H9 (cell line): Measurements from ENCODE around the gene ASXL3. TPM values are rescaled to one million over a fixed set of nuclear protein-coding genes. Genes with fewer than 3 reads are reported as not detected.

Experiments
- DNase-seq: peaks from one replicate; pipeline ENCODE4 v3.0.0-alpha.2; 2017
- H2AFZ ChIP-seq: one replicate; pipeline ENCODE4 v1.6.1; 2013; ENCODE audit warnings: mild to moderate bottlenecking, low read length, control low read depth, moderate library complexity
- H2AK5ac ChIP-seq: 2 replicates; pipeline ENCODE4 v1.6.1; 2013; ENCODE audit warnings: low read length, control low read depth, mixed read lengths; ENCODE audit not compliant: insufficient read length
- H2BK120ac ChIP-seq: one replicate; pipeline ENCODE4 v1.6.1; 2013; ENCODE audit warnings: low read depth, mild to moderate bottlenecking, low read length, control low read depth, inconsistent platforms; ENCODE audit not compliant: poor library complexity, severe bottlenecking
- H2BK12ac ChIP-seq: 2 replicates; pipeline ENCODE4 v1.6.1; 2013; ENCODE audit warnings: low read length, control low read depth, mixed read lengths, low read depth; ENCODE audit not compliant: insufficient read length
- H2BK15ac ChIP-seq: 2 replicates; pipeline ENCODE4 v1.6.1; 2013; ENCODE audit warnings: low read depth, low read length, control low read depth
- H2BK20ac ChIP-seq: one replicate; pipeline ENCODE4 v1.6.1; 2013; ENCODE audit warnings: low read depth, mild to moderate bottlenecking, low read length, control low read depth, inconsistent platforms; ENCODE audit not compliant: poor library complexity, severe bottlenecking
- H2BK5ac ChIP-seq: 2 replicates; pipeline ENCODE4 v1.6.1; 2013; ENCODE audit warnings: low read length, control low read depth, mixed read lengths; ENCODE audit not compliant: insufficient read length
- H3K14ac ChIP-seq: 2 replicates; pipeline ENCODE4 v1.6.1; 2013; ENCODE audit warnings: low read length, control low read depth; ENCODE audit not compliant: insufficient read depth
- H3K18ac ChIP-seq: 2 replicates; pipeline ENCODE4 v1.6.1; 2013; ENCODE audit warnings: low read depth, mild to moderate bottlenecking, mixed read lengths, low read length, control low read depth; ENCODE audit not compliant: insufficient read length
- H3K23ac ChIP-seq: 2 replicates; pipeline ENCODE4 v1.6.1; 2013; ENCODE audit warnings: low read length, control low read depth, mixed read lengths, low read depth; ENCODE audit not compliant: insufficient read length
- H3K23me2 ChIP-seq: 2 replicates; pipeline ENCODE4 v1.6.1; 2013; ENCODE audit warnings: low read depth, mild to moderate bottlenecking, mixed read lengths, low read length, control low read depth; ENCODE audit not compliant: insufficient read length, poor library complexity, severe bottlenecking
- H3K27ac ChIP-seq: 2 replicates; pipeline ENCODE4 v1.5.1; 2013; ENCODE audit warnings: low read length, control low read depth, mixed read lengths, low read depth; ENCODE audit not compliant: insufficient read length
- H3K27me3 ChIP-seq: 2 replicates; pipeline ENCODE4 v1.6.1; 2013; ENCODE audit warnings: low read length, control low read depth, inconsistent platforms; ENCODE audit not compliant: insufficient read depth
- H3K4ac ChIP-seq: 2 replicates; pipeline ENCODE4 v1.6.1; 2013; ENCODE audit warnings: low read depth, mild to moderate bottlenecking, control low read depth, inconsistent platforms, low read length, moderate library complexity
- H3K4me1 ChIP-seq: 2 replicates; pipeline ENCODE4 v1.6.1; 2013; ENCODE audit warnings: low read length, control low read depth, inconsistent platforms; ENCODE audit not compliant: insufficient read depth
- H3K4me2 ChIP-seq: 2 replicates; pipeline ENCODE4 v1.6.1; 2013; ENCODE audit warnings: low read length, control low read depth, mixed read lengths; ENCODE audit not compliant: insufficient read length, insufficient read depth
- H3K56ac ChIP-seq: 2 replicates; pipeline ENCODE4 v1.6.1; 2013; ENCODE audit warnings: low read depth, mild to moderate bottlenecking, mixed read lengths, low read length, control low read depth; ENCODE audit not compliant: insufficient read length
- H3K79me1 ChIP-seq: 2 replicates; pipeline ENCODE4 v1.6.1; 2013; ENCODE audit warnings: low read depth, mild to moderate bottlenecking, moderate library complexity, low read length, control low read depth, inconsistent platforms; ENCODE audit not compliant: insufficient read depth, poor library complexity, severe bottlenecking
- H3K79me2 ChIP-seq: 2 replicates; pipeline ENCODE4 v1.6.1; 2013; ENCODE audit warnings: low read length, control low read depth, inconsistent platforms; ENCODE audit not compliant: insufficient read depth
- H3K9ac ChIP-seq: 2 replicates; pipeline ENCODE4 v1.6.1; 2013; ENCODE audit warnings: low read length, control low read depth, mixed read lengths; ENCODE audit not compliant: insufficient read length; ENCODE audit errors: extremely low read depth
- H3K9me3 ChIP-seq: one replicate; pipeline ENCODE4 v1.6.1; 2013; ENCODE audit warnings: low read depth, low read length, inconsistent platforms; ENCODE audit not compliant: control insufficient read depth
- H3T11ph ChIP-seq: one replicate; pipeline ENCODE4 v1.6.1; 2013; ENCODE audit warnings: mild to moderate bottlenecking, low read length, control low read depth, inconsistent platforms
- H4K20me1 ChIP-seq: one replicate; pipeline ENCODE4 v1.6.1; 2013; ENCODE audit not compliant: control insufficient read depth, insufficient read length, insufficient read depth
- H4K5ac ChIP-seq: 2 replicates; pipeline ENCODE4 v1.6.1; 2013; ENCODE audit warnings: low read depth, mild to moderate bottlenecking, mixed read lengths, low read length, control low read depth; ENCODE audit not compliant: insufficient read length
- H4K8ac ChIP-seq: replicated peaks from 2 replicates; pipeline ENCODE4 v1.6.1; 2013; ENCODE audit warnings: low read length, control low read depth, mixed read lengths, low read depth; ENCODE audit not compliant: insufficient read length
- H4K91ac ChIP-seq: 2 replicates; pipeline ENCODE4 v1.6.1; 2013; ENCODE audit warnings: low read depth, mild to moderate bottlenecking, moderate library complexity, mixed read lengths, low read length, control low read depth; ENCODE audit not compliant: insufficient read length
- H3K27ac Mint-ChIP-seq, 3 experiments: 2 replicates in 2 of 3; 3 replicates in 1 of 3; pipeline ENCODE4 v1.8.0; 2020 to 2021; ENCODE audit warnings: mixed read lengths in 3 of 3, mild to moderate bottlenecking in 1 of 3, moderate library complexity in 1 of 3
- H3K27me3 Mint-ChIP-seq: 2 replicates; pipeline ENCODE4 v1.8.0; 2021; ENCODE audit warnings: low read depth, mild to moderate bottlenecking, moderate library complexity, mixed read lengths
- H3K36me3 Mint-ChIP-seq, 3 experiments: 2 replicates in 2 of 3; 3 replicates in 1 of 3; pipeline ENCODE4 v1.8.0; 2020 to 2021; ENCODE audit warnings: low read depth in 3 of 3, mixed read lengths in 3 of 3; ENCODE audit not compliant: insufficient read depth in 1 of 3
- H3K4me1 Mint-ChIP-seq, 2 experiments: 2 replicates each; pipeline ENCODE4 v1.8.0; 2020; ENCODE audit warnings: mixed read lengths in 2 of 2
- H3K4me3 Mint-ChIP-seq, 2 experiments: 2 replicates in 1 of 2; 3 replicates in 1 of 2; pipeline ENCODE4 v1.8.0; 2020 to 2021; ENCODE audit warnings: mild to moderate bottlenecking in 2 of 2, mixed read lengths in 2 of 2, moderate library complexity in 1 of 2
- H3K9me3 Mint-ChIP-seq, 2 experiments: 2 replicates in 1 of 2; 3 replicates in 1 of 2; pipeline ENCODE4 v1.8.0; 2020; ENCODE audit warnings: mild to moderate bottlenecking in 2 of 2, mixed read lengths in 2 of 2, moderate library complexity in 1 of 2
- WGBS: extraction: QIAGEN DNeasy Blood & Tissue Kit; methylation state at CpG from one replicate; pipeline ENCODE4 v1.1.7; 2013; ENCODE audit warnings: missing lambda C conversion rate, low lambda C conversion rate, mixed read lengths; ENCODE audit not compliant: insufficient read length; ENCODE audit errors: extremely low coverage; 5-methylcytosine and 5-hydroxymethylcytosine counted together
- total RNA-seq: library from RNA; stranded (reverse); gene quantifications from 2 replicates; pipeline ENCODE4 v1.2.1, GENCODE V29; 2021
- TF ChIP-seq, protein P1 (sequence below): fragments of 200-600 bp; sonication (generic); conservative IDR thresholded peaks from 3 replicates; pipeline ENCODE4 v1.8.0; 2021; ENCODE audit warnings: antibody characterized with exemption, mild to moderate bottlenecking

Gene ASXL3
- total RNA-seq, 1 experiment from 2014 or later: 0.35 TPM

DNA sequence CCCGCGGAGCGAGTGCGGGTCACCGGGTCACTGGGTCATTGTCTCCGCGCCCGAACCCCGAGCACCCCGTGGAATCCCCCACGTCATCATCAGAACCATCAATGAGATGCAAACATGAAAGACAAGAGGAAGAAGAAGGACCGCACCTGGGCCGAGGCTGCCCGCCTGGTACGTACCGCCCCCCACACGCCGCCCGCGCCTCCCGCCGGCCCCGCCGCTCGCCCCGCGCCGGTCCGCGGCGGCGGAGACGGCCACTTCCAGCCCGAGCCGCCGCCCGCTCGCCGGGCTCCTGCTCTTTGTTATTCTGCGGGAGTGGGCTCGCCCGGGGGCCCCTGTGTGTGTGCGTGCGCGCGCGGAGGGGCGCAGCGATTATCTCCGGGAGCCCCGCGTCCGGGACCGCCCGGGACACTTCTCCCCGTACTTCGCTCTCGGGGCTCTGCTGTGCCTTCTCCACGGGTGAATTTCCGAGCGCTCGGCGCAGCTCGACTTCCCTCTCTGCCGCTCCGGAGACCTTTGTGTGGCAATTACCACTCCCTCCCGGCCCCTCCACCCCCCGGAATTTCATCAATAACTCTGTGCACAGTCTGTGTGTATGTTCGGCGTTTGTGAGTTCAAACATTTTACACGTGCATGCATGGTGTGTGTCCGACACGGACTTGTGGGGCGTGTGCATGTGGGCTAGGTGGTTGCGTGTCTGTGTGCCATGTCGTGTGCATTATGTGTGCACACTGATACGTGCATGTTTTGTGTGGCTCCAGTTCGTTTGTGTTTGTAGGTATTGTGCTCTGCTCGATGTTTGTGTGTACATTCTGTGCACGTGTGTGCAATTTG lies 714 bp downstream of the ASXL3 start:
- Histone ChIP-seq H3K79me1 (no peaks in the 10 kb centered on the region), H4K20me1 (no peaks in the 10 kb centered on the region), H3K4ac (no peak overlapping the region), H3K9me3 (no peaks in the 10 kb centered on the region), H3K27ac (no peak overlapping the region), H3K23ac (peak overlapping the region; percentile 55), H3K14ac (peak overlapping the region; percentile 46; the same call in 1 of the 2 replicates), H3K27me3 (peaks cover 5% of the 10 kb centered on the region; the same call in 1 of the 2 replicates), H3K4me2 (peak overlapping the region; percentile 97), H4K5ac (peak overlapping the region; percentile 94), H3T11ph (no peak overlapping the region), H2BK120ac (no peak overlapping the region), H3K23me2 (peaks cover 9% of the 10 kb centered on the region), H3K9ac (peak overlapping the region; percentile 62), H4K8ac (peak overlapping the region; percentile 91), H3K4me1 (peaks cover 7% of the 10 kb centered on the region; the same call in 1 of the 2 replicates), H3K56ac (no peak overlapping the region), H2BK12ac (no peak overlapping the region), H2BK15ac (0 out of 2 replicates have a peak overlapping the region, but pooled peaks have one; percentile 60), H2BK20ac (no peak overlapping the region), H2BK5ac (peak overlapping the region; percentile 36), H2AK5ac (no peak overlapping the region), H2AFZ (no peak overlapping the region), H3K79me2 (no peaks in the 10 kb centered on the region), H3K18ac (peak overlapping the region; percentile 21), H4K91ac (no peak overlapping the region)
- no CpG with 5 or more reads among the region's 80 CpGs for WGBS
- TF ChIP-seq, protein P1, sequence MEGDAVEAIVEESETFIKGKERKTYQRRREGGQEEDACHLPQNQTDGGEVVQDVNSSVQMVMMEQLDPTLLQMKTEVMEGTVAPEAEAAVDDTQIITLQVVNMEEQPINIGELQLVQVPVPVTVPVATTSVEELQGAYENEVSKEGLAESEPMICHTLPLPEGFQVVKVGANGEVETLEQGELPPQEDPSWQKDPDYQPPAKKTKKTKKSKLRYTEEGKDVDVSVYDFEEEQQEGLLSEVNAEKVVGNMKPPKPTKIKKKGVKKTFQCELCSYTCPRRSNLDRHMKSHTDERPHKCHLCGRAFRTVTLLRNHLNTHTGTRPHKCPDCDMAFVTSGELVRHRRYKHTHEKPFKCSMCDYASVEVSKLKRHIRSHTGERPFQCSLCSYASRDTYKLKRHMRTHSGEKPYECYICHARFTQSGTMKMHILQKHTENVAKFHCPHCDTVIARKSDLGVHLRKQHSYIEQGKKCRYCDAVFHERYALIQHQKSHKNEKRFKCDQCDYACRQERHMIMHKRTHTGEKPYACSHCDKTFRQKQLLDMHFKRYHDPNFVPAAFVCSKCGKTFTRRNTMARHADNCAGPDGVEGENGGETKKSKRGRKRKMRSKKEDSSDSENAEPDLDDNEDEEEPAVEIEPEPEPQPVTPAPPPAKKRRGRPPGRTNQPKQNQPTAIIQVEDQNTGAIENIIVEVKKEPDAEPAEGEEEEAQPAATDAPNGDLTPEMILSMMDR: no peak
- H3K27ac Mint-ChIP-seq: no peak overlapping the region
- DNase-seq: peak; percentile 30
- peaks cover 19 to 32% of the 10 kb centered on the region in 2 experiments for H3K4me1 Mint-ChIP-seq
- H3K36me3 Mint-ChIP-seq: no peaks in the 10 kb centered on the region
- peaks cover 18% of the 10 kb centered on the region for H3K27me3 Mint-ChIP-seq
- peaks cover 0 to 4% of the 10 kb centered on the region in 2 experiments; a peak in 3 of 5 replicates for H3K9me3 Mint-ChIP-seq
- H3K4me3 Mint-ChIP-seq: peak overlapping the region in 1 of 2 experiments; percentile 90; a peak in 3 of 5 replicates
